Measurements from ENCODE around the gene LPIN1. TPM values are rescaled to one million over a fixed set of nuclear protein-coding genes. Genes with fewer than 3 reads are reported as not detected.

LPIN1 gene
- total and polyA plus RNA-seq, 2 of the 8 experiments (the other 6 are each of a cell fraction or from before 2014, with no cell fraction given): 4.3 to 9.8 TPM

DNA sequence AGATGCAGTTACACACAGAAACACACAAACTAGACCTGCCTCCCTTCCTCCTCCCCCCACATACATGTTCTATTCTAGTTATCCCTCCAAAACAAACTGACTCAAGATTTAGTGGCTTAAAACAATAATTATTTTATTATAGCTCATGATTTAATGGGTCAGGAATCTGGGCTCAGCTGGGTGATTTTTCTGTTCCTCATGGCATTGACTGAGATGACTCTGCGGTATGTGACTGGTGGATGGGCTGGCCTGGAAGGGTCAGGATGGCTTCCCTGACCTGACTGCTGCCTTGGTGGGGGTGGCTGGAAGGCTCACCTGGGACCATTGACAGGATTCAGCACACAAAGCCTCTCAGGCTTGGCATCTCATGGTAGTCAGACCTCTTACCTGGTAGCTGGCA is 42.7 kb upstream of the LPIN1 start:
- no peak for FAIRE-seq
- Histone ChIP-seq H3K23ac (ENCODE audit: insufficient read length) (no peak overlapping the region), H3K27ac (ENCODE audit: low read depth, low read length) (no peak overlapping the region), H4K5ac (ENCODE audit: insufficient read length, low read depth, low read length) (no peak overlapping the region), H2BK15ac (ENCODE audit: low read length) (no peak overlapping the region), H2BK12ac (ENCODE audit: low read depth, low read length) (no peak overlapping the region), H4K91ac (replicated peaks; ENCODE audit: insufficient read length, low read length) (no peak overlapping the region), H3K14ac (ENCODE audit: insufficient read length) (no peak overlapping the region), H2BK120ac (replicated peaks; ENCODE audit: low read depth, low read length) (no peak overlapping the region), H3K4ac (replicated peaks; ENCODE audit: insufficient read length, low read depth, low read length) (no peak overlapping the region), H3K4me2 (ENCODE audit: insufficient read depth in 1 of 2, low read depth in 2 of 2, low read length in 2 of 2) (no peak overlapping the region), H3K79me2 (ENCODE audit: control insufficient read depth in 1 of 2, insufficient read depth in 2 of 2, low read length in 2 of 2) (no peaks in the 10 kb centered on the region), H3K79me1 (ENCODE audit: low read depth, low read length) (no peaks in the 10 kb centered on the region), H4K8ac (ENCODE audit: extremely low read depth, insufficient read depth, low read length) (no peak overlapping the region), H3K4me3 (ENCODE audit: extremely low read depth in 1 of 4, insufficient read depth in 2 of 4, low read depth in 3 of 4, low read length in 4 of 4) (no peak overlapping the region), H3K23me2 (ENCODE audit: low read depth, low read length) (no peaks in the 10 kb centered on the region), H3K27me3 (replicated peaks in 1 of 4; ENCODE audit: control insufficient read depth in 3 of 4, extremely low read depth in 1 of 4, insufficient read depth in 3 of 4, low read length in 3 of 4) (no peaks in the 10 kb centered on the region), H3K36me3 (ENCODE audit: control insufficient read depth in 2 of 4, insufficient read depth in 4 of 4, low read length in 3 of 4) (no peaks in the 10 kb centered on the region), H2AFZ (ENCODE audit: low read length) (no peak overlapping the region), H3K18ac (ENCODE audit: extremely low read depth, low read length) (no peak overlapping the region), H2AK5ac (ENCODE audit: low read depth, low read length) (no peak overlapping the region), H3K4me1 (replicated peaks in 1 of 4; ENCODE audit: control insufficient read depth in 3 of 4, insufficient read depth in 4 of 4, low read length in 3 of 4) (no peaks in the 10 kb centered on the region), H3K9me3 (ENCODE audit: insufficient read depth in 2 of 2, low read depth in 1 of 2, low read length in 1 of 2) (peaks cover 0 to 3% of the 10 kb centered on the region in 2 experiments; a peak in 2 of 4 replicates), H3K9ac (replicated peaks in 1 of 4; ENCODE audit: extremely low read depth in 1 of 4, low read depth in 3 of 4, low read length in 3 of 4) (no peak overlapping the region), H4K20me1 (replicated peaks in 1 of 2; ENCODE audit: control insufficient read depth in 1 of 2, insufficient read depth in 2 of 2, low read length in 2 of 2) (no peaks in the 10 kb centered on the region), H2BK20ac (ENCODE audit: low read length) (no peak overlapping the region), H2BK5ac (ENCODE audit: low read depth, low read length) (no peak overlapping the region), H3K56ac (replicated peaks; ENCODE audit: insufficient read length, low read depth, low read length) (no peak overlapping the region)
- POLR2A ChIA-PET (ENCODE audit: partially characterized antibody): no interaction called here
- WGBS, 2 experiments (ENCODE audit: extremely low coverage in 1 of 2, insufficient coverage in 1 of 2, insufficient read length in 1 of 2, insufficient replicate concordance in 2 of 2, low coverage in 1 of 2, low lambda C conversion rate in 2 of 2, missing lambda C conversion rate in 1 of 2): 93% methylated on average over 1 of the region's 1 CpG; no CpG with 5 or more reads in 1 of the 2 experiments
- no peak for DNase-seq (ENCODE audit: low read depth in 1 of 2, low spot score in 2 of 2)
- CTCF ChIA-PET (ENCODE audit: partially characterized antibody): interaction anchor here (1.0 to 6.9 kb wide), 5 partner anchors 11 to 41 kb away, joined by 3 to 35 read pairs (median 10); no protein-coding TSS in a partner anchor
- TF ChIP-seq, protein P1, sequence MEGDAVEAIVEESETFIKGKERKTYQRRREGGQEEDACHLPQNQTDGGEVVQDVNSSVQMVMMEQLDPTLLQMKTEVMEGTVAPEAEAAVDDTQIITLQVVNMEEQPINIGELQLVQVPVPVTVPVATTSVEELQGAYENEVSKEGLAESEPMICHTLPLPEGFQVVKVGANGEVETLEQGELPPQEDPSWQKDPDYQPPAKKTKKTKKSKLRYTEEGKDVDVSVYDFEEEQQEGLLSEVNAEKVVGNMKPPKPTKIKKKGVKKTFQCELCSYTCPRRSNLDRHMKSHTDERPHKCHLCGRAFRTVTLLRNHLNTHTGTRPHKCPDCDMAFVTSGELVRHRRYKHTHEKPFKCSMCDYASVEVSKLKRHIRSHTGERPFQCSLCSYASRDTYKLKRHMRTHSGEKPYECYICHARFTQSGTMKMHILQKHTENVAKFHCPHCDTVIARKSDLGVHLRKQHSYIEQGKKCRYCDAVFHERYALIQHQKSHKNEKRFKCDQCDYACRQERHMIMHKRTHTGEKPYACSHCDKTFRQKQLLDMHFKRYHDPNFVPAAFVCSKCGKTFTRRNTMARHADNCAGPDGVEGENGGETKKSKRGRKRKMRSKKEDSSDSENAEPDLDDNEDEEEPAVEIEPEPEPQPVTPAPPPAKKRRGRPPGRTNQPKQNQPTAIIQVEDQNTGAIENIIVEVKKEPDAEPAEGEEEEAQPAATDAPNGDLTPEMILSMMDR (IDR thresholded peaks at IDR 0.05; ENCODE audit: control extremely low read depth in 1 of 3, insufficient read depth in 1 of 3, low read depth in 1 of 3, low read length in 3 of 3): no peak
- TF ChIP-seq SIX5 (IDR thresholded peaks at IDR 0.05; ENCODE audit: low read depth, low read length) (no peak), BACH1 (IDR thresholded peaks at IDR 0.05; ENCODE audit: low read length) (no peak), FOSL1 (IDR thresholded peaks at IDR 0.05; ENCODE audit: insufficient read depth, low read depth, low read length) (no peak), CREB1 (IDR thresholded peaks at IDR 0.05) (no peak), TCF12 (IDR thresholded peaks at IDR 0.05; ENCODE audit: low read depth, low read length) (no peak), KDM4A (IDR thresholded peaks at IDR 0.05; ENCODE audit: low read depth, low read length, severe bottlenecking) (no peak), RFX5 (IDR thresholded peaks at IDR 0.05; ENCODE audit: borderline replicate concordance, low read depth, low read length) (no peak), EP300 (IDR thresholded peaks at IDR 0.05; ENCODE audit: borderline replicate concordance in 1 of 2, low read depth in 2 of 2, low read length in 2 of 2) (no peak), JUND (IDR thresholded peaks at IDR 0.05; ENCODE audit: low read length) (no peak), YY1 (IDR thresholded peaks at IDR 0.05; ENCODE audit: low read depth, low read length) (no peak), CHD1 (IDR thresholded peaks at IDR 0.05; ENCODE audit: low read depth, low read length) (no peak)
- TF ChIP-seq, protein P2, sequence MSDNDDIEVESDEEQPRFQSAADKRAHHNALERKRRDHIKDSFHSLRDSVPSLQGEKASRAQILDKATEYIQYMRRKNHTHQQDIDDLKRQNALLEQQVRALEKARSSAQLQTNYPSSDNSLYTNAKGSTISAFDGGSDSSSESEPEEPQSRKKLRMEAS (IDR thresholded peaks at IDR 0.05): no peak

Data from H1 (cell line).